ENCODE results near the gene LAMA1.

LAMA1 gene

DNA sequence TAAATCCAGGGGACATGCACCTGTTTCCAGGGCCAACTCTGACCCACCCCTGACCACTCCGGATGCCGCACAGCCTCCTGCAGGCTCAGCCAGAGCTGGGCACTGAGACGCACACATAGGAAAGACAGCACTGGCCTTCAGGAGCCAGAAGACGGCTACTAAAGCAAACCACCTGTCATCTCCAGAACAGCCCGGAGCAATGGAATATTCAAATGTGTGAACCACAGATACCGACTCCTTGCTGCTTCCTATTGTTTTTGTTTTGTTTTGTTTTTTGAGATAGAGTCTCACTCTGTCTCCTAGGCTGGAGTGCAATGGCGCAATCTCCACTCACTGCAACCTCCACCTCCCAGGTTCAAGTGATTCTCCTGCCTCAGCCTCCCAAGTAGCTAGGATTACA, 94.0 kb downstream of the LAMA1 start:
- Histone ChIP-seq H2AFZ (ENCODE audit: low read length) (no peak overlapping the region), H4K20me1 (ENCODE audit: insufficient read depth, low read length, poor library complexity, severe bottlenecking) (no peaks in the 10 kb centered on the region), H3K4me3 (ENCODE audit: low read length, poor library complexity, severe bottlenecking) (no peak overlapping the region), H3K4me1 (ENCODE audit: insufficient read depth, low read length, poor library complexity, severe bottlenecking) (no peaks in the 10 kb centered on the region), H3K4me2 (ENCODE audit: low read depth, low read length, poor library complexity, severe bottlenecking) (no peak overlapping the region), H3K9me3 (ENCODE audit: insufficient read depth, low read depth, low read length) (no peaks in the 10 kb centered on the region; the same call in 1 of the 2 replicates), H3K9ac (ENCODE audit: low read depth, low read length, poor library complexity, severe bottlenecking) (no peak overlapping the region), H3K36me3 (ENCODE audit: insufficient read depth, low read length) (no peaks in the 10 kb centered on the region), H3K27me3 (ENCODE audit: insufficient read depth, low read length, poor library complexity, severe bottlenecking) (no peaks in the 10 kb centered on the region), H3K9me2 (replicated peaks; ENCODE audit: low read depth, low read length) (no peaks in the 10 kb centered on the region), H3K79me2 (ENCODE audit: insufficient read depth, low read length) (no peaks in the 10 kb centered on the region), H3F3A (ENCODE audit: low read depth) (no peaks in the 10 kb centered on the region)
- no peak for TF ChIP-seq EZH2phosphoT487 (IDR thresholded peaks at IDR 0.05; ENCODE audit: borderline replicate concordance)
- TF ChIP-seq, protein P1, sequence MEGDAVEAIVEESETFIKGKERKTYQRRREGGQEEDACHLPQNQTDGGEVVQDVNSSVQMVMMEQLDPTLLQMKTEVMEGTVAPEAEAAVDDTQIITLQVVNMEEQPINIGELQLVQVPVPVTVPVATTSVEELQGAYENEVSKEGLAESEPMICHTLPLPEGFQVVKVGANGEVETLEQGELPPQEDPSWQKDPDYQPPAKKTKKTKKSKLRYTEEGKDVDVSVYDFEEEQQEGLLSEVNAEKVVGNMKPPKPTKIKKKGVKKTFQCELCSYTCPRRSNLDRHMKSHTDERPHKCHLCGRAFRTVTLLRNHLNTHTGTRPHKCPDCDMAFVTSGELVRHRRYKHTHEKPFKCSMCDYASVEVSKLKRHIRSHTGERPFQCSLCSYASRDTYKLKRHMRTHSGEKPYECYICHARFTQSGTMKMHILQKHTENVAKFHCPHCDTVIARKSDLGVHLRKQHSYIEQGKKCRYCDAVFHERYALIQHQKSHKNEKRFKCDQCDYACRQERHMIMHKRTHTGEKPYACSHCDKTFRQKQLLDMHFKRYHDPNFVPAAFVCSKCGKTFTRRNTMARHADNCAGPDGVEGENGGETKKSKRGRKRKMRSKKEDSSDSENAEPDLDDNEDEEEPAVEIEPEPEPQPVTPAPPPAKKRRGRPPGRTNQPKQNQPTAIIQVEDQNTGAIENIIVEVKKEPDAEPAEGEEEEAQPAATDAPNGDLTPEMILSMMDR (conservative IDR thresholded peaks at IDR 0.05; ENCODE audit: low read length) = no peak

DNA sequence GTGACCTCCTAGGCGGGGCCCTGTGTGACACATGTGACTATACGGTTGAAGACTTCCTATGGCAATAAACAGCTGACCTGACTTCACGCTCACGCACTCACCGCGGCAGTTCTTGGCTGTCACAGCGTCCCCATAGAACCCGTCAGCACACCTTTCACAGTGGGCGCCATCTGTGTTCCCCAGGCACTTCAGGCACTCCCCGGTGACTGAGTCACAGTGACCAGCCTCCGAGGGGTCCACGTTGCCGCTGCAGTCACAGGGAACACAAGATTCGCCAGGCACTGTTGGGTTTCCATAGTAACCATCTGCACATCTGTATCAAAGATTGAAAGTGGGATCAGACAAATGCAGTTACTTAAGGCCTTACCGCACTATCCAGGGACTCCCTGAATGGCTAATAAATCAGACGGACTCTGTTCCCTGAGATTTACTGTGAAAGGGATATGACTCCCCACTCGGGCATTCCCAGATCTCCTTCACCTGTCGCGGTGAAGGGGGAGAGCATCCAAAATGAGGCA, 94.5 kb downstream of the LAMA1 start:
- H3K36me3 ChIP-seq (ENCODE audit: insufficient read depth, low read length) = no peaks in the 10 kb centered on the region
- no peaks in the 10 kb centered on the region; the same call in 1 of the 2 replicates for H3K9me3 ChIP-seq (ENCODE audit: insufficient read depth, low read depth, low read length)
- no peaks in the 10 kb centered on the region for H3K79me2 ChIP-seq (ENCODE audit: insufficient read depth, low read length)

DNA sequence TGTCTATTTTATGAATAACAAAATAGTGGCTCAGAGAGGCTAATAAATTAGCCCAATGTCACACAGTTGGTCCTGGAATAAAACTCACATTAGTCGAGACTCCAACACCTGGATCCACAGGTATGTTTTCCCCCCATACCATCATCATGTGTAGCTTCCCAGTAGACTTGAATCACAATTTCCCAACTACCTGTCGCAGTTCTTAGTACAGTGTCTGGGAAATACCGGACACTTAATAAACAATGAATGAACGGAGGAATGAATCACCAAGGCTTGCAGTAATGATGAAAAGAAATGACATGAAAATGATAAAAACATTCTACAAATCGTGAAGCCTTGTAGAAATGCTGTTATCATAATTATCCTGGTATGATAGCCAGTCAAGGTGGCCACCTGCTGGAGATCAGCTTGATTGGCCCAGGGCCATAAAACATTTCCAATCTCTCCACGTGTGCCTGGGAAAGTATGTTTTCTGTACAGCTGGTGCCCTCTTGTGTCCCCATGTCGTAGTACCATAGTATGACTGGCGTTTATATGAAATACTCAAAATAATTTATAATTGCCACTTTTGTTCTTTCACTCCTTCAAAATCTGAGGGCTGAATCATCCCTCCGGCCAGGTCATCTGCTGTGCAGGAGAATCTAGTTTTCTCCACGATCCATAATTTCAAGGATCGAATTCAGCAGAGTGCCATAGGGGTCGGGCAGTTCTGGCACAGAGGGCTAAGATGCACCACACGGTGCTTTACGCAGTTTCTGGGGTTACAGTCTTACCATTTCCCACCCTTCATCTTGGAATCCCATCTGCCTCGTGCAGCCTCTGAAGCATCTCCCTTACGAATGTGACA, 95.4 kb downstream of the LAMA1 start:
- Histone ChIP-seq H3K4me3 (ENCODE audit: low read length, poor library complexity, severe bottlenecking) (no peak overlapping the region), H4K20me1 (ENCODE audit: insufficient read depth, low read length, poor library complexity, severe bottlenecking) (no peaks in the 10 kb centered on the region), H3K27me3 (ENCODE audit: insufficient read depth, low read length, poor library complexity, severe bottlenecking) (no peaks in the 10 kb centered on the region), H3K79me2 (ENCODE audit: insufficient read depth, low read length) (no peaks in the 10 kb centered on the region), H3K4me2 (ENCODE audit: low read depth, low read length, poor library complexity, severe bottlenecking) (no peak overlapping the region), H3K9me2 (replicated peaks; ENCODE audit: low read depth, low read length) (no peaks in the 10 kb centered on the region), H3K36me3 (ENCODE audit: insufficient read depth, low read length) (no peaks in the 10 kb centered on the region), H3F3A (ENCODE audit: low read depth) (no peaks in the 10 kb centered on the region), H3K9me3 (ENCODE audit: insufficient read depth, low read depth, low read length) (no peaks in the 10 kb centered on the region), H3K4me1 (ENCODE audit: insufficient read depth, low read length, poor library complexity, severe bottlenecking) (no peaks in the 10 kb centered on the region), H3K9ac (ENCODE audit: low read depth, low read length, poor library complexity, severe bottlenecking) (no peak overlapping the region), H2AFZ (ENCODE audit: low read length) (no peak overlapping the region)
- TF ChIP-seq, protein P1 (conservative IDR thresholded peaks at IDR 0.05; ENCODE audit: low read length) = peak; percentile 46; the same call in 1 of the 2 replicates
- no peak for TF ChIP-seq EZH2phosphoT487 (IDR thresholded peaks at IDR 0.05; ENCODE audit: borderline replicate concordance)

More for the DNA sequence above, 94.5 kb downstream of the LAMA1 start:
- Histone ChIP-seq H3F3A (ENCODE audit: low read depth) (no peaks in the 10 kb centered on the region), H2AFZ (ENCODE audit: low read length) (no peak overlapping the region), H4K20me1 (ENCODE audit: insufficient read depth, low read length, poor library complexity, severe bottlenecking) (no peaks in the 10 kb centered on the region), H3K9ac (ENCODE audit: low read depth, low read length, poor library complexity, severe bottlenecking) (no peak overlapping the region), H3K4me1 (ENCODE audit: insufficient read depth, low read length, poor library complexity, severe bottlenecking) (no peaks in the 10 kb centered on the region), H3K9me2 (replicated peaks; ENCODE audit: low read depth, low read length) (no peaks in the 10 kb centered on the region), H3K4me2 (ENCODE audit: low read depth, low read length, poor library complexity, severe bottlenecking) (no peak overlapping the region), H3K4me3 (ENCODE audit: low read length, poor library complexity, severe bottlenecking) (no peak overlapping the region), H3K27me3 (ENCODE audit: insufficient read depth, low read length, poor library complexity, severe bottlenecking) (no peaks in the 10 kb centered on the region)
- TF ChIP-seq EZH2phosphoT487 (IDR thresholded peaks at IDR 0.05; ENCODE audit: borderline replicate concordance) = no peak
- TF ChIP-seq, protein P1 (conservative IDR thresholded peaks at IDR 0.05; ENCODE audit: low read length) = no peak

All from Loucy (cell line).